Renal cortex interstitium (tissue), 11 donors: ENCODE measurements around the gene ARL2. TPM values are rescaled to one million over a fixed set of nuclear protein-coding genes. Genes with fewer than 3 reads are reported as not detected.

ENCODE experiments used
- DNase-seq, 11 donors: peaks; one replicate each; pipeline ENCODE4 v3.0.0-alpha.2; 2013; ENCODE audit warnings: low read depth in 9 of 11, low spot score in 4 of 11; ENCODE audit errors: extremely low read depth in 1 of 11
- polyA plus RNA-seq, 3 donors: library from polyadenylated mRNA; unstranded; fragments of 120-200 nt; gene quantifications; one replicate each; pipeline ENCODE4 v1.2.1, GENCODE V29; 2013; ENCODE audit not compliant: insufficient read length in 3 of 3

ARL2 gene
- polyA plus RNA-seq, 3 donors = 49.0 to 73.9 (median 63.6) TPM

- DNase-seq = no peak
These were observed 18.3 kb downstream of the ARL2 start for GRCh38 chr11:65032216-65032615.

- DNase-seq = no peak
These were observed 20.5 kb downstream of the ARL2 start for GRCh38 chr11:65034423-65034822.

- DNase-seq = no peak
These were observed 21.6 kb downstream of the ARL2 start for GRCh38 chr11:65035579-65035978.

- no peak for DNase-seq
These were observed 23.0 kb downstream of the ARL2 start for GRCh38 chr11:65036931-65037330.

- no peak for DNase-seq
These were observed 26.5 kb downstream of the ARL2 start for GRCh38 chr11:65040520-65040846.

GRCh38 chr11:65040847-65041622 lies 27.1 kb downstream of the ARL2 start, which contains the start of gene SAC3D1:
Gene SAC3D1 (plus strand): TSS chr11:65041210. CDS start chr11:65041293, 83 bp downstream.
- peak; percentile 79 to 92 (median 88) for DNase-seq

- no peak for DNase-seq
These were observed 28.9 kb downstream of the ARL2 start for GRCh38 chr11:65042891-65043290.

GRCh38 chr11:65043881-65044501 lies 30.0 kb downstream of the ARL2 start:
- no peak for DNase-seq

GRCh38 chr11:65045061-65045460 lies 31.1 kb downstream of the ARL2 start:
- no peak for DNase-seq

- DNase-seq = no peak
These were observed 31.8 kb downstream of the ARL2 start for GRCh38 chr11:65045728-65046127.

GRCh38 chr11:65047581-65048422 lies 33.8 kb downstream of the ARL2 start:
- DNase-seq = no peak

GRCh38 chr11:65051398-65051858 lies 37.5 kb downstream of the ARL2 start:
- DNase-seq = no peak

GRCh38 chr11:65053827-65054508 lies 40.0 kb downstream of the ARL2 start:
- DNase-seq = no peak

- no peak for DNase-seq
These were observed 41.6 kb downstream of the ARL2 start for GRCh38 chr11:65055538-65055937.

- DNase-seq = no peak
These were observed 43.0 kb downstream of the ARL2 start for GRCh38 chr11:65056999-65057398.

GRCh38 chr11:65057526-65057925 lies 43.6 kb downstream of the ARL2 start:
- DNase-seq = no peak

GRCh38 chr11:65058012-65058411 lies 44.1 kb downstream of the ARL2 start:
- DNase-seq = no peak

GRCh38 chr11:65058419-65059054 lies 44.6 kb downstream of the ARL2 start, which contains the start of gene NAALADL1:
Gene NAALADL1 (minus strand): TSS chr11:65058553. CDS start chr11:65058521, 32 bp downstream.
- DNase-seq = no peak

- no peak for DNase-seq
These were observed 45.6 kb downstream of the ARL2 start for GRCh38 chr11:65059523-65059922.
